Measurements from ENCODE around the gene TIGAR. TPM values are rescaled to one million over a fixed set of nuclear protein-coding genes. Genes with fewer than 3 reads are reported as not detected.

The TIGAR gene
- total RNA-seq, 2 experiments from 2014 or later = 5.3 to 7.1 TPM

DNA sequence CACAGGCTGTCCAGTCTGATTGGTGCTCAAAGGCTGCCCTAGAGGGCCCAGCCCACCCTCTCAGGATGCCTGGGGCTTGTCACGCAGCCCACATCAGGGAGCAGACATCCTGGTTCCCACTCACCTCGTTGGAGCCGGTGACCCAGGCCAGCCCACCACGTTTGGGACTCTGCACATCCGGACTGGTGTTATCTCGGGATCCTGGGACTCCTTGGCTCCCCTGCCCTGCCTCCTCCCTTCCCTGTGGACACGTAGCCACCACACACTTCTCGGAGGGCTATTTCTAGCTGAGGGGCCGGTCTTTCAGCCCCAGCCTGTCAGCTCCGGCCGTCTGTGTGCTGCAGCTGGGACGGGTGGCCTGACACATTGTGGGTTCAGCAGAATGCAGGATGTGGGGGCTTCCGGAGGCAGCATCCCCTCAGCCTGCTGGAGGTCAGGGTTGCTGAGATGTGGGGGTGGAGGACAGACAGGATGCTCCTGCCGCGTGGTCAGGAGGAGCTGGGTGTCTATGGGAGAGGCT lies 71.3 kb downstream of the TIGAR start:
- no peaks in the 10 kb centered on the region for H3K4me1 Mint-ChIP-seq (ENCODE audit: low read depth)
- peaks cover 38% of the 10 kb centered on the region for H3K27me3 Mint-ChIP-seq
- Histone ChIP-seq H3K27me3 (ENCODE audit: control insufficient read depth in 1 of 2, insufficient read depth in 2 of 2, low read length in 2 of 2) (peaks cover 7 to 13% of the 10 kb centered on the region in 2 experiments), H3K27ac (ENCODE audit: low read depth in 1 of 2, low read length in 2 of 2) (no peak overlapping the region), H3K4me1 (ENCODE audit: insufficient read depth, low read length) (no peaks in the 10 kb centered on the region), H3K36me3 (ENCODE audit: insufficient read depth, low read length) (no peaks in the 10 kb centered on the region), H3K9me3 (ENCODE audit: control insufficient read depth in 1 of 2, insufficient read depth in 1 of 2, low read length in 2 of 2) (no peaks in the 10 kb centered on the region), H3K4me3 (ENCODE audit: low read length) (no peak overlapping the region)
- CTCF ChIA-PET = no interaction called here
- no peak for ATAC-seq (ENCODE audit: poor library complexity)
- H3K36me3 Mint-ChIP-seq (ENCODE audit: low read depth) = no peaks in the 10 kb centered on the region
- no peak overlapping the region for H3K27ac Mint-ChIP-seq
- POLR2A ChIA-PET = no interaction called here
- no peak for DNase-seq
- no peaks in the 10 kb centered on the region for H3K9me3 Mint-ChIP-seq
- intact Hi-C loops (cut with DNase I, micrococcal nuclease) = no loop called here
- no peak overlapping the region for H3K4me3 Mint-ChIP-seq
- TF ChIP-seq, protein P1, sequence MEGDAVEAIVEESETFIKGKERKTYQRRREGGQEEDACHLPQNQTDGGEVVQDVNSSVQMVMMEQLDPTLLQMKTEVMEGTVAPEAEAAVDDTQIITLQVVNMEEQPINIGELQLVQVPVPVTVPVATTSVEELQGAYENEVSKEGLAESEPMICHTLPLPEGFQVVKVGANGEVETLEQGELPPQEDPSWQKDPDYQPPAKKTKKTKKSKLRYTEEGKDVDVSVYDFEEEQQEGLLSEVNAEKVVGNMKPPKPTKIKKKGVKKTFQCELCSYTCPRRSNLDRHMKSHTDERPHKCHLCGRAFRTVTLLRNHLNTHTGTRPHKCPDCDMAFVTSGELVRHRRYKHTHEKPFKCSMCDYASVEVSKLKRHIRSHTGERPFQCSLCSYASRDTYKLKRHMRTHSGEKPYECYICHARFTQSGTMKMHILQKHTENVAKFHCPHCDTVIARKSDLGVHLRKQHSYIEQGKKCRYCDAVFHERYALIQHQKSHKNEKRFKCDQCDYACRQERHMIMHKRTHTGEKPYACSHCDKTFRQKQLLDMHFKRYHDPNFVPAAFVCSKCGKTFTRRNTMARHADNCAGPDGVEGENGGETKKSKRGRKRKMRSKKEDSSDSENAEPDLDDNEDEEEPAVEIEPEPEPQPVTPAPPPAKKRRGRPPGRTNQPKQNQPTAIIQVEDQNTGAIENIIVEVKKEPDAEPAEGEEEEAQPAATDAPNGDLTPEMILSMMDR (IDR thresholded peaks at IDR 0.05) = no peak

DNA sequence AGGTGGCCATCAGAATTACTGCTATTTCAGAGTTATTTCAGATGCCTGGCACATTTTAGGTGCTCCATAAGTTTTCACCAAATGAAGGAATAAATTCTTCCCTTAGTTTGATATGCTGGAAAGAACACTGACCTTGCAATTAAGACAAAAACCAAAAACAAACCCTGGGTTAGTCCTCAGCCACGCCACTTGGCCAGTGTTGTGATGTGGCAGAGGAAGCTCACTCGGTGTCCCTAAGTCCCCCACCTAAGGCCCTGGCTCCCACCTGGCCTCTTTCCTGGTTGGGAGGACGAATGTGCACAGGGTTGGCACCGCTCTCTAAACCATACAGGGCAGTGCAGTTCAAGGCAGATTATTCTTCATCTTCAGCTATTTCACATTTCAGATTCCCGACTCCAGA lies 72.2 kb downstream of the TIGAR start:
- H3K9me3 Mint-ChIP-seq = no peaks in the 10 kb centered on the region
- H3K9me3 ChIP-seq (ENCODE audit: control insufficient read depth in 1 of 2, insufficient read depth in 1 of 2, low read length in 2 of 2) = no peaks in the 10 kb centered on the region
- peaks cover 7 to 13% of the 10 kb centered on the region in 2 experiments for H3K27me3 ChIP-seq (ENCODE audit: control insufficient read depth in 1 of 2, insufficient read depth in 2 of 2, low read length in 2 of 2)
- intact Hi-C loops (cut with DNase I, micrococcal nuclease) = no loop called here
- H3K27me3 Mint-ChIP-seq = peaks cover 38% of the 10 kb centered on the region
- H3K4me1 ChIP-seq (ENCODE audit: insufficient read depth, low read length) = no peaks in the 10 kb centered on the region
- no peak overlapping the region for H3K27ac ChIP-seq (ENCODE audit: low read depth in 1 of 2, low read length in 2 of 2)
- no peaks in the 10 kb centered on the region for H3K36me3 ChIP-seq (ENCODE audit: insufficient read depth, low read length)
- H3K4me1 Mint-ChIP-seq (ENCODE audit: low read depth) = no peaks in the 10 kb centered on the region
- ATAC-seq (ENCODE audit: poor library complexity) = no peak
- H3K4me3 ChIP-seq (ENCODE audit: low read length) = no peak overlapping the region
- no peak overlapping the region for H3K4me3 Mint-ChIP-seq
- no peaks in the 10 kb centered on the region for H3K36me3 Mint-ChIP-seq (ENCODE audit: low read depth)
- no peak for DNase-seq
- H3K27ac Mint-ChIP-seq = no peak overlapping the region
- TF ChIP-seq, protein P1 (IDR thresholded peaks at IDR 0.05) = no peak
- POLR2A ChIA-PET = no interaction called here
- CTCF ChIA-PET = no interaction called here

DNA sequence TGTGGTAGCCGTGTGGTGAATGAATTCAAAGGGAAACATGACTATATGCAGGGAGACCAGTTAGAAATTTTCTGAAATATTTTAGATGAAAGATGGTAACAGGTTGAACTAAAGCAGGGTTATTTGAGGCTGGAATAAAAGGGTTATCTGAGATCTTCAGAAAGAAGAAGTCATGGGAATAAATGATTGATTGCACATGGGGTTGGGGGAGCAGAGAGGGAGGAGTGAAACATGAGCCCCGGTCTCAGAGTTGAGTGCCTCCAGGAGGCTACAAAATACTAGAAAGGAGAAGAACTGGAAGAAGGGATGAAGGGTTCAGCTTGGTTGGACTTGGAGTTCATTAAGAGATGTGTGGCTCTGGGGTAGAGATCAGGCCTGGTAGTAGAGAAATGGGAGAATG lies 74.8 kb downstream of the TIGAR start:
- no peak overlapping the region for H3K4me3 ChIP-seq (ENCODE audit: low read length)
- H3K9me3 ChIP-seq (ENCODE audit: control insufficient read depth in 1 of 2, insufficient read depth in 1 of 2, low read length in 2 of 2) = no peaks in the 10 kb centered on the region
- ChIA-PET CTCF (no interaction called here), POLR2A (no interaction called here)
- peaks cover 7 to 13% of the 10 kb centered on the region in 2 experiments for H3K27me3 ChIP-seq (ENCODE audit: control insufficient read depth in 1 of 2, insufficient read depth in 2 of 2, low read length in 2 of 2)
- H3K36me3 ChIP-seq (ENCODE audit: insufficient read depth, low read length) = no peaks in the 10 kb centered on the region
- ATAC-seq (ENCODE audit: poor library complexity) (no peak), DNase-seq (no peak)
- no peaks in the 10 kb centered on the region for H3K4me1 ChIP-seq (ENCODE audit: insufficient read depth, low read length)
- Mint-ChIP-seq H3K4me3 (no peak overlapping the region), H3K36me3 (ENCODE audit: low read depth) (no peaks in the 10 kb centered on the region), H3K27me3 (peaks cover 38% of the 10 kb centered on the region), H3K9me3 (no peaks in the 10 kb centered on the region), H3K4me1 (ENCODE audit: low read depth) (no peaks in the 10 kb centered on the region), H3K27ac (no peak overlapping the region)
- no peak overlapping the region for H3K27ac ChIP-seq (ENCODE audit: low read depth in 1 of 2, low read length in 2 of 2)
- intact Hi-C loops (cut with DNase I, micrococcal nuclease) = no loop called here
- TF ChIP-seq, protein P1 (IDR thresholded peaks at IDR 0.05) = no peak
